A673 (cell line): ENCODE measurements around the gene CD79A. TPM values are rescaled to one million over a fixed set of nuclear protein-coding genes. Genes with fewer than 3 reads are reported as not detected.

Experiments
- BruUV-seq: library from RNA; stranded (reverse); fragments of 400-500 nt; replicated peaks from 2 replicates; lab custom pipeline; 2021; lab: Mats Ljungman, UMichigan
- CTCF ChIA-PET: fragments of 300-600 bp; sonication (Branson Sonifier 250); formaldehyde crosslinking; loops from one replicate; lab custom pipeline; 2022; ENCODE audit warnings: antibody characterized with exemption; lab: Charles Lee
- POLR2A ChIA-PET: fragments of 300-600 bp; sonication (Branson Sonifier 250); formaldehyde crosslinking; loops from one replicate; lab custom pipeline; 2022; ENCODE audit warnings: antibody characterized with exemption; ENCODE audit not compliant: low non-redundant PET; lab: Charles Lee
- DNase-seq: peaks from one replicate; pipeline ENCODE4 v3.0.0-alpha.2; 2015; ENCODE audit warnings: low spot score
- H3K27ac ChIP-seq: fragments of 200-600 bp; sonication (generic); 2 replicates; pipeline ENCODE4 v1.5.1; 2016; ENCODE audit warnings: mixed run types, low read depth, mild to moderate bottlenecking, mixed read lengths, antibody characterized with exemption, low read length; ENCODE audit not compliant: poor library complexity, severe bottlenecking
- H3K27me3 ChIP-seq: fragments of 200-600 bp; sonication (generic); replicated peaks from 2 replicates; pipeline ENCODE4 v1.6.1; 2017; ENCODE audit warnings: mixed run types, low read depth, mild to moderate bottlenecking, mixed read lengths, antibody characterized with exemption, low read length; ENCODE audit not compliant: insufficient read depth, poor library complexity
- H3K36me3 ChIP-seq: fragments of 200-600 bp; sonication (generic); 2 replicates; pipeline ENCODE4 v1.6.1; 2016; ENCODE audit warnings: mixed run types, mild to moderate bottlenecking, mixed read lengths, antibody characterized with exemption, low read length; ENCODE audit not compliant: insufficient read depth, poor library complexity, severe bottlenecking
- H3K4me1 ChIP-seq: fragments of 200-600 bp; sonication (generic); 2 replicates; pipeline ENCODE4 v1.6.1; 2017; ENCODE audit warnings: mixed run types, mild to moderate bottlenecking, mixed read lengths, antibody characterized with exemption, low read length; ENCODE audit not compliant: insufficient read depth, poor library complexity, severe bottlenecking
- H3K4me3 ChIP-seq: fragments of 200-600 bp; sonication (generic); 2 replicates; pipeline ENCODE4 v1.5.1; 2016; ENCODE audit warnings: low read depth, mixed run types, mild to moderate bottlenecking, mixed read lengths, low read length; ENCODE audit not compliant: poor library complexity, severe bottlenecking
- H3K9me3 ChIP-seq: fragments of 200-600 bp; sonication (generic); 2 replicates; pipeline ENCODE4 v1.6.1; 2016; ENCODE audit warnings: mixed run types, low read depth, mild to moderate bottlenecking, mixed read lengths, antibody characterized with exemption, low read length; ENCODE audit not compliant: poor library complexity, severe bottlenecking
- CTCF ChIP-seq: fragments of 300-800, 200-600 bp; sonication (generic); conservative IDR thresholded peaks from 2 replicates; pipeline ENCODE4 v1.5.1; 2017; ENCODE audit warnings: low read depth, mild to moderate bottlenecking, antibody characterized with exemption, low read length, moderate library complexity, mixed read lengths
- EZH2 ChIP-seq: fragments of 200-600 bp; sonication (generic); IDR thresholded peaks from 2 replicates; pipeline ENCODE4 v1.6.1; 2017; ENCODE audit warnings: borderline replicate concordance, low read depth, mild to moderate bottlenecking, mixed read lengths, antibody characterized with exemption, low read length; ENCODE audit not compliant: poor library complexity, severe bottlenecking
- intact Hi-C: fragments of 100-400 bp; cut with micrococcal nuclease; formaldehyde crosslinking; loops from one replicate; pipeline ENCODE4 v1.10.0; 2022; ENCODE audit not compliant: unreplicated experiment
- total RNA-seq: library from RNA; stranded (reverse); gene quantifications from 2 replicates; pipeline ENCODE4 v1.2.3, GENCODE V29; 2021

The CD79A gene
- total RNA-seq, 1 experiment from 2014 or later, result 17.8 TPM

- TF ChIP-seq CTCF (no peak), EZH2 (no peak)
These were observed 13.7 kb upstream of the CD79A start for GRCh38 chr19:41863209-41863931.

GRCh38 chr19:41864374-41864773 is 12.7 kb upstream of the CD79A start:
- Histone ChIP-seq H3K36me3 (peaks cover 86% of the 10 kb centered on the region), H3K4me3 (peak overlapping the region; percentile 12), H3K27ac (peak overlapping the region; percentile 97), H3K4me1 (peaks cover 57% of the 10 kb centered on the region), H3K27me3 (no peaks in the 10 kb centered on the region), H3K9me3 (no peaks in the 10 kb centered on the region)
- ChIA-PET POLR2A (no interaction called here), CTCF (interaction anchor here (0.5 kb wide), 1 partner anchor 1211 kb away, joined by 3 read pairs; no protein-coding TSS in a partner anchor)
- DNase-seq, result no peak
- TF ChIP-seq EZH2, result no peak
- TF ChIP-seq CTCF, result no peak
- BruUV-seq, result no TSS peak
- intact Hi-C loops, result no loop called here

More at GRCh38 chr19:41863209-41863931, 13.7 kb upstream of the CD79A start:
- H3K27ac ChIP-seq, result peak overlapping the region; percentile 97
- H3K4me3 ChIP-seq, result peak overlapping the region; percentile 87
- no peaks in the 10 kb centered on the region for H3K9me3 ChIP-seq
- DNase-seq, result no peak
- ChIA-PET CTCF (no interaction called here), POLR2A (interaction anchor here (0.7 kb wide), 1 partner anchor 160 kb away, joined by 3 read pairs; no protein-coding TSS in a partner anchor)
- H3K4me1 ChIP-seq, result peaks cover 62% of the 10 kb centered on the region
- intact Hi-C loops, result no loop called here
- no peaks in the 10 kb centered on the region for H3K27me3 ChIP-seq
- H3K36me3 ChIP-seq, result peaks cover 76% of the 10 kb centered on the region
- no TSS peak for BruUV-seq

- no peak for DNase-seq
- no peaks in the 10 kb centered on the region for H3K9me3 ChIP-seq
- intact Hi-C loops, result no loop called here
- BruUV-seq, result no TSS peak
- H3K4me1 ChIP-seq, result peaks cover 53% of the 10 kb centered on the region
- ChIA-PET CTCF (no interaction called here), POLR2A (no interaction called here)
- H3K4me3 ChIP-seq, result no peak overlapping the region
- TF ChIP-seq EZH2 (no peak), CTCF (no peak)
- H3K36me3 ChIP-seq, result peaks cover 98% of the 10 kb centered on the region
- H3K27me3 ChIP-seq, result no peaks in the 10 kb centered on the region
- peak overlapping the region; percentile 13 for H3K27ac ChIP-seq
These were observed 10.8 kb upstream of the CD79A start for GRCh38 chr19:41866284-41866683.
